Bronchial epithelial cell (primary cell): ENCODE measurements around the gene ZNF485. TPM values are rescaled to one million over a fixed set of nuclear protein-coding genes. Genes with fewer than 3 reads are reported as not detected.

Source experiments
- DNase-seq: peaks from one replicate; pipeline ENCODE4 v3.0.0-alpha.2; 2010; ENCODE audit warnings: low read depth
- FAIRE-seq: peaks from 2 replicates; lab custom pipeline; 2011; peaks lifted over from hg19 to GRCh38; lab: Jason Lieb, UNC
- H3K27me3 ChIP-seq: 2 replicates; pipeline ENCODE4 v1.5.1; 2011; ENCODE audit warnings: low read length; ENCODE audit not compliant: control insufficient read depth, insufficient read depth
- H3K36me3 ChIP-seq: 2 replicates; pipeline ENCODE4 v1.5.1; 2011; ENCODE audit warnings: low read length; ENCODE audit not compliant: control insufficient read depth, insufficient read depth
- H3K4me3 ChIP-seq: 2 replicates; pipeline ENCODE4 v1.5.1; 2011; ENCODE audit warnings: mild to moderate bottlenecking, low read depth, low read length, control low read depth
- CTCF ChIP-seq: IDR thresholded peaks from 2 replicates; pipeline ENCODE4 v1.5.1; 2011; ENCODE audit warnings: mild to moderate bottlenecking, moderate library complexity, low read length, control low read depth, inconsistent platforms; ENCODE audit not compliant: insufficient read depth, severe bottlenecking
- total RNA-seq: library from RNA; depleted of rRNA; stranded (reverse); fragments of >200 nt; gene quantifications from 2 replicates; pipeline ENCODE4 v1.2.1, GENCODE V29; 2014

The ZNF485 gene
- total RNA-seq, 1 donor from 2014 or later: 4.7 TPM

GRCh38 chr10:43648095-43648397, 41.8 kb downstream of the ZNF485 start:
- FAIRE-seq (no peak), DNase-seq (no peak)
- peak overlapping the region; percentile 64 for H3K4me3 ChIP-seq
- H3K27me3 ChIP-seq: no peaks in the 10 kb centered on the region
- peaks cover 8% of the 10 kb centered on the region for H3K36me3 ChIP-seq
- no peak for TF ChIP-seq CTCF

- peaks cover 8% of the 10 kb centered on the region for H3K36me3 ChIP-seq
- peak within 1 kb of the TSS; percentile 64 for H3K4me3 ChIP-seq
- DNase-seq: peak; percentile 44
- TF ChIP-seq CTCF: no peak
- H3K27me3 ChIP-seq: no peaks in the 10 kb centered on the region
- no peak for FAIRE-seq
Measured at GRCh38 chr10:43648398-43649184, 42.4 kb downstream of the ZNF485 start, which contains the start of gene ZNF32. Gene ZNF32, minus strand, starts transcription at chr10:43648881. Its CDS starts 2,748 bp downstream, at chr10:43646133.

- peaks cover 6% of the 10 kb centered on the region for H3K36me3 ChIP-seq
- DNase-seq: peak; percentile 29
- peak overlapping the region; percentile 64 for H3K4me3 ChIP-seq
- TF ChIP-seq CTCF: no peak
- H3K27me3 ChIP-seq: no peaks in the 10 kb centered on the region
- no peak for FAIRE-seq
Measured at GRCh38 chr10:43649185-43649523, 42.9 kb downstream of the ZNF485 start.

GRCh38 chr10:43653746-43654145, 47.5 kb downstream of the ZNF485 start:
- Histone ChIP-seq H3K27me3 (no peaks in the 10 kb centered on the region), H3K4me3 (no peak overlapping the region), H3K36me3 (no peaks in the 10 kb centered on the region)
- FAIRE-seq (no peak), DNase-seq (no peak)
- TF ChIP-seq CTCF: no peak

DNA sequence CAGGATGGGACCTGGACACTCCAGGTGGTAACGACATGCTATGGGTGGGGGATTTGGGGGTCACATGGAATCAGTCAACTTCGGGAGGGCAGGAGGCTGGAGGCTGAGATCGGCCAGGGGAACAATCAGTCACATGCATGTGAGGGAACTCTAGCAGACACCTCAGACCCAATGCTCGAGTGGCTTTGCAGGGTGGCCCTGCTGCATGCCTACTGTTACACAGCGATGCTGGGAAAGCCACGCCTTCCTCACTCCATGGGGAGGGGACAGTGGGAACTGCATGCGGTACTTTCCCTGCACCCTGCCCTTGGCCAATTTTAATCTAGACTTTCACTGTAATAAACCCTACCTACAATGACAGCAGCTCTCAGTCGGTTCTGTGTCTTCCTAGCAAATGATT, 49.1 kb downstream of the ZNF485 start:
- no peak for FAIRE-seq
- no peak overlapping the region for H3K4me3 ChIP-seq
- H3K36me3 ChIP-seq: no peaks in the 10 kb centered on the region
- no peak for DNase-seq
- TF ChIP-seq CTCF: no peak
- no peaks in the 10 kb centered on the region for H3K27me3 ChIP-seq

DNA sequence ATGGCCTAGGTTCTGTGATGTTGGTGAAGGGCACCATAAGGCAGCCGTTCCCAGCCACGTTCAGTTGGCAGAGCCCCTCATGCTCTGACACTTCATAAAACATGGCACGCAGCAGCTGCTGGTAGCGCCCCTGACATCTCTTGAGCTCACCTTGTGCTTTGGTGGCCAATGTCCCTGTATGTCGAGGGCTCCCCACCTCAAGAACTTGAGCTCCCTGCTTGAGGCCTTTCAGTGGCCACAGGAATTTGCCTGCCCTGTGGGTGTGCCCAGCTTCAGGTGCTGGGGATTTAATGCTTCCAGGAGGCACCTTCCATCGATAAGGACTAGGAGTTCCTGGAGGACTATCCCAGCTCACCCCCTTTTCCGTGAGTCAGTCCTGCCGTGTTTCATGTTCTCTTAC, 52.0 kb downstream of the ZNF485 start:
- DNase-seq (no peak), FAIRE-seq (no peak)
- no peak for TF ChIP-seq CTCF
- H3K27me3 ChIP-seq: no peaks in the 10 kb centered on the region
- H3K36me3 ChIP-seq: no peaks in the 10 kb centered on the region
- no peak overlapping the region for H3K4me3 ChIP-seq
